Parathyroid adenoma (tissue), 2 donors: ENCODE data around the gene ANKRA2.

Experiments
- H2AFZ ChIP-seq: fragments of 300-600 bp; sonication (generic); one replicate; pipeline ENCODE4 v1.7.0; 2017; ENCODE audit warnings: antibody characterized with exemption, mild to moderate bottlenecking
- H3K27ac ChIP-seq: fragments of 300-600 bp; sonication (generic); one replicate; pipeline ENCODE4 v1.7.0; 2017
- H3K27me3 ChIP-seq: fragments of 300-600 bp; sonication (generic); one replicate; pipeline ENCODE4 v1.7.0; 2017; ENCODE audit warnings: low read length; ENCODE audit not compliant: control insufficient read depth, insufficient read depth
- H3K36me3 ChIP-seq: fragments of 300-600 bp; sonication (generic); one replicate; pipeline ENCODE4 v1.7.0; 2017; ENCODE audit warnings: low read length; ENCODE audit not compliant: control insufficient read depth, insufficient read depth
- H3K4me1 ChIP-seq: fragments of 300-600 bp; sonication (generic); one replicate; pipeline ENCODE4 v1.7.0; 2017; ENCODE audit warnings: control low read depth
- H3K4me2 ChIP-seq: fragments of 300-600 bp; sonication (generic); one replicate; pipeline ENCODE4 v1.7.0; 2017; ENCODE audit warnings: low read length
- H3K4me3 ChIP-seq: fragments of 300-600 bp; sonication (generic); one replicate; pipeline ENCODE4 v1.7.0; 2017; ENCODE audit warnings: low read depth, low read length
- H3K79me2 ChIP-seq: fragments of 300-600 bp; sonication (generic); one replicate; pipeline ENCODE4 v1.7.0; 2017; ENCODE audit warnings: control low read depth
- H3K9ac ChIP-seq: fragments of 300-600 bp; sonication (generic); one replicate; pipeline ENCODE4 v1.7.0; 2017; ENCODE audit warnings: mild to moderate bottlenecking
- H3K9me3 ChIP-seq: fragments of 300-600 bp; sonication (generic); one replicate; pipeline ENCODE4 v1.7.0; 2017; ENCODE audit warnings: low read length; ENCODE audit not compliant: control insufficient read depth
- CTCF ChIP-seq: fragments of 300-600 bp; sonication (generic); IDR thresholded peaks from one replicate; pipeline ENCODE4 v1.7.0; 2017; ENCODE audit warnings: antibody characterized with exemption, mild to moderate bottlenecking
- donor health status: primary hyperparathyroidism.

Gene ANKRA2

GRCh38 chr5:73507062-73507461 lies 58.4 kb downstream of the ANKRA2 start:
- Histone ChIP-seq H3K9me3 (no peaks in the 10 kb centered on the region), H3K4me1 (no peaks in the 10 kb centered on the region), H3K27ac (no peak overlapping the region), H3K4me3 (no peak overlapping the region), H3K4me2 (no peak overlapping the region), H3K27me3 (no peaks in the 10 kb centered on the region), H3K36me3 (no peaks in the 10 kb centered on the region), H3K79me2 (no peaks in the 10 kb centered on the region), H2AFZ (no peak overlapping the region), H3K9ac (no peak overlapping the region)
- no peak for TF ChIP-seq CTCF

- no peak overlapping the region for H3K9ac ChIP-seq
- H3K79me2 ChIP-seq: peaks cover 4% of the 10 kb centered on the region
- no peak overlapping the region for H3K27ac ChIP-seq
- no peaks in the 10 kb centered on the region for H3K9me3 ChIP-seq
- H2AFZ ChIP-seq: no peak overlapping the region
- no peak overlapping the region for H3K4me3 ChIP-seq
- H3K27me3 ChIP-seq: no peaks in the 10 kb centered on the region
- no peaks in the 10 kb centered on the region for H3K36me3 ChIP-seq
- TF ChIP-seq CTCF: no peak
- no peaks in the 10 kb centered on the region for H3K4me1 ChIP-seq
- no peak overlapping the region for H3K4me2 ChIP-seq
These were observed 58.9 kb downstream of the ANKRA2 start for GRCh38 chr5:73506459-73506955.
